CD14-positive monocyte (primary cell): ENCODE data around the gene BRCA2. TPM values are rescaled to one million over a fixed set of nuclear protein-coding genes. Genes with fewer than 3 reads are reported as not detected.

ENCODE experiments used
- DNase-seq, 3 donors: peaks; one replicate each; pipeline ENCODE4 v3.0.0-alpha.2; 2011 to 2022
- H2AFZ ChIP-seq: 2 replicates; pipeline ENCODE4 v1.6.0; 2012; ENCODE audit warnings: mild to moderate bottlenecking, low read depth, low read length, inconsistent platforms; ENCODE audit not compliant: insufficient read depth, poor library complexity, severe bottlenecking
- H3K27ac ChIP-seq, 2 donors: 1 replicate in 1 of 2; 2 replicates in 1 of 2; pipeline ENCODE4 v1.5.1; 2012 to 2013; ENCODE audit warnings: low read length in 2 of 2, control low read depth in 1 of 2, inconsistent platforms in 1 of 2, low read depth in 1 of 2, mild to moderate bottlenecking in 1 of 2
- H3K27me3 ChIP-seq, 2 donors: one replicate each; pipeline versions ENCODE4 v1.6.0 to v1.6.1; 2011 to 2013; ENCODE audit warnings: low read length in 2 of 2; ENCODE audit not compliant: control insufficient read depth in 2 of 2, insufficient read depth in 2 of 2
- H3K36me3 ChIP-seq, 2 donors: replicated peaks in 1 of 2; 1 replicate in 1 of 2; 2 replicates in 1 of 2; pipeline versions ENCODE4 v1.5.1 to v1.6.1; 2012 to 2013; ENCODE audit warnings: low read length in 2 of 2, control low read depth in 1 of 2, inconsistent platforms in 1 of 2, mild to moderate bottlenecking in 1 of 2; ENCODE audit not compliant: insufficient read depth in 2 of 2, control insufficient read depth in 1 of 2
- H3K4me1 ChIP-seq, 2 donors: 1 replicate in 1 of 2; 2 replicates in 1 of 2; pipeline versions ENCODE4 v1.5.1 to v1.6.1; 2012 to 2013; ENCODE audit warnings: low read length in 2 of 2, control low read depth in 1 of 2, inconsistent platforms in 1 of 2, mild to moderate bottlenecking in 1 of 2, moderate library complexity in 1 of 2; ENCODE audit not compliant: insufficient read depth in 2 of 2, control insufficient read depth in 1 of 2
- H3K4me2 ChIP-seq: replicated peaks from 2 replicates; pipeline ENCODE3; 2012; ENCODE audit warnings: low read length, moderate library complexity, mild to moderate bottlenecking; ENCODE audit not compliant: poor library complexity, severe bottlenecking; ENCODE audit errors: extremely low read depth
- H3K4me3 ChIP-seq, 3 experiments: fragments of 200-600 bp in 1 of 3; sonication (generic) in 1 of 3; replicated peaks in 1 of 3; 1 replicate in 2 of 3; 2 replicates in 1 of 3; pipeline ENCODE4 v1.5.1; 2011 to 2013; ENCODE audit warnings: low read length in 3 of 3, mild to moderate bottlenecking in 3 of 3, control low read depth in 2 of 3, low read depth in 2 of 3, inconsistent platforms in 1 of 3, moderate library complexity in 1 of 3
- H3K79me2 ChIP-seq: 2 replicates; pipeline ENCODE4 v1.6.0; 2012; ENCODE audit warnings: mild to moderate bottlenecking, control low read depth, inconsistent platforms, low read length, moderate library complexity; ENCODE audit not compliant: insufficient read depth
- H3K9ac ChIP-seq: 2 replicates; pipeline ENCODE4 v1.6.0; 2017; ENCODE audit warnings: low read length, mild to moderate bottlenecking; ENCODE audit not compliant: insufficient read depth, poor library complexity, severe bottlenecking
- H3K9me3 ChIP-seq, 2 donors: replicated peaks in 1 of 2; 1 replicate in 1 of 2; 2 replicates in 1 of 2; pipeline versions ENCODE4 v1.5.1 to v1.6.1; 2012 to 2013; ENCODE audit warnings: low read length in 2 of 2, control low read depth in 1 of 2; ENCODE audit not compliant: control insufficient read depth in 1 of 2, insufficient read depth in 1 of 2
- H4K20me1 ChIP-seq: 2 replicates; pipeline ENCODE4 v1.6.0; 2012; ENCODE audit warnings: mild to moderate bottlenecking, low read length, control low read depth, moderate library complexity; ENCODE audit not compliant: insufficient read depth
- H3K27ac Mint-ChIP-seq, 7 donors: one replicate each; pipeline ENCODE4 v1.8.0; 2020; ENCODE audit warnings: mild to moderate bottlenecking in 7 of 7, mixed read lengths in 7 of 7, moderate library complexity in 6 of 7, inconsistent platforms in 2 of 7
- H3K27me3 Mint-ChIP-seq, 3 donors: one replicate each; pipeline ENCODE4 v1.8.0; 2021 to 2022; ENCODE audit warnings: low read depth in 3 of 3, mild to moderate bottlenecking in 3 of 3, mixed read lengths in 3 of 3, moderate library complexity in 3 of 3, inconsistent platforms in 1 of 3
- H3K36me3 Mint-ChIP-seq, 2 donors: one replicate each; pipeline ENCODE4 v1.8.0; 2020; ENCODE audit warnings: mixed read lengths in 2 of 2, inconsistent platforms in 1 of 2, mild to moderate bottlenecking in 1 of 2
- H3K4me1 Mint-ChIP-seq: one replicate; pipeline ENCODE4 v1.8.0; 2020; ENCODE audit warnings: mild to moderate bottlenecking, mixed read lengths
- H3K4me3 Mint-ChIP-seq, 2 donors: one replicate each; pipeline ENCODE4 v1.8.0; 2020; ENCODE audit warnings: mild to moderate bottlenecking in 2 of 2, mixed read lengths in 2 of 2, moderate library complexity in 1 of 2
- H3K9me3 Mint-ChIP-seq, 7 donors: one replicate each; pipeline ENCODE4 v1.8.0; 2020 to 2022; ENCODE audit warnings: mixed read lengths in 7 of 7, mild to moderate bottlenecking in 6 of 7, moderate library complexity in 6 of 7, inconsistent platforms in 2 of 7
- CTCF ChIP-seq: fragments of 200-600 bp; IDR thresholded peaks from one replicate; pipeline ENCODE4 v1.8.0; 2022; ENCODE audit warnings: antibody characterized with exemption, mild to moderate bottlenecking
- WGBS: methylation state at CpG from one replicate; pipeline ENCODE4 v1.1.5; 2013; ENCODE audit warnings: missing lambda C conversion rate; ENCODE audit not compliant: insufficient coverage; 5-methylcytosine and 5-hydroxymethylcytosine counted together
- intact Hi-C, 2 donors: fragments of 100-400 bp; cut with micrococcal nuclease; formaldehyde crosslinking; loops; one replicate each; pipeline versions ENCODE4 v1.15.0 to v1.15.1; 2023
- polyA plus RNA-seq, 3 donors: library from polyadenylated mRNA; depleted of rRNA in 1 of 3; unstranded in 2 of 3; stranded (reverse) in 1 of 3; fragments of 300-500 nt in 2 of 3; fragments of >200 nt in 1 of 3; fragmentation: Illumina TruSeq in 2 of 3; gene quantifications; 1 replicate in 2 of 3; 2 replicates in 1 of 3; pipeline ENCODE4 v1.2.3, GENCODE V29; 2012 to 2021

BRCA2 gene
- polyA plus RNA-seq, 3 donors: 0.32 to 0.36 (median 0.36) TPM

- H3K79me2 ChIP-seq: no peaks in the 10 kb centered on the region
- H3K4me3 ChIP-seq: no peak overlapping the region
- Mint-ChIP-seq H3K27me3 (no peaks in the 10 kb centered on the region), H3K36me3 (peaks cover 16 to 37% of the 10 kb centered on the region in 2 donors), H3K4me1 (no peaks in the 10 kb centered on the region), H3K27ac (peak overlapping the region in 1 of 7 donors; percentile 37), H3K9me3 (no peaks in the 10 kb centered on the region), H3K4me3 (no peak overlapping the region)
- no peak for DNase-seq
- peaks cover 5 to 14% of the 10 kb centered on the region in 2 donors for H3K36me3 ChIP-seq
- WGBS: 100% methylated on average over 1 of the region's 4 CpGs
- H3K4me2 ChIP-seq: no peak overlapping the region
- H3K27ac ChIP-seq: no peak overlapping the region
- TF ChIP-seq CTCF: no peak
- no peaks in the 10 kb centered on the region for H4K20me1 ChIP-seq
- no peaks in the 10 kb centered on the region for H3K9me3 ChIP-seq
- intact Hi-C loops: no loop called here
- no peaks in the 10 kb centered on the region for H3K27me3 ChIP-seq
- no peaks in the 10 kb centered on the region for H3K4me1 ChIP-seq
- H3K9ac ChIP-seq: no peak overlapping the region
- H2AFZ ChIP-seq: no peak overlapping the region
These were observed 75.9 kb downstream of the BRCA2 start for GRCh38 chr13:32391101-32391619.

- WGBS: 100% methylated on average over 1 of the region's 4 CpGs
- Histone ChIP-seq H3K27me3 (no peaks in the 10 kb centered on the region), H4K20me1 (peaks cover 5% of the 10 kb centered on the region), H3K27ac (no peak overlapping the region), H3K4me2 (no peak overlapping the region), H3K36me3 (peaks cover 63 to 100% of the 10 kb centered on the region in 2 donors), H3K4me1 (no peaks in the 10 kb centered on the region), H3K9ac (no peak overlapping the region), H3K79me2 (peaks cover 4% of the 10 kb centered on the region), H3K4me3 (no peak overlapping the region), H3K9me3 (no peaks in the 10 kb centered on the region), H2AFZ (no peak overlapping the region)
- Mint-ChIP-seq H3K36me3 (peaks cover 72 to 73% of the 10 kb centered on the region in 2 donors), H3K27me3 (no peaks in the 10 kb centered on the region), H3K9me3 (no peaks in the 10 kb centered on the region), H3K4me3 (no peak overlapping the region), H3K4me1 (no peaks in the 10 kb centered on the region), H3K27ac (no peak overlapping the region)
- DNase-seq: no peak
- intact Hi-C loops: no loop called here
- TF ChIP-seq CTCF: no peak
These were observed 87.8 kb downstream of the BRCA2 start for GRCh38 chr13:32403108-32403507.
